ENCODE results near the gene PTPRN2.

PTPRN2 gene

DNA sequence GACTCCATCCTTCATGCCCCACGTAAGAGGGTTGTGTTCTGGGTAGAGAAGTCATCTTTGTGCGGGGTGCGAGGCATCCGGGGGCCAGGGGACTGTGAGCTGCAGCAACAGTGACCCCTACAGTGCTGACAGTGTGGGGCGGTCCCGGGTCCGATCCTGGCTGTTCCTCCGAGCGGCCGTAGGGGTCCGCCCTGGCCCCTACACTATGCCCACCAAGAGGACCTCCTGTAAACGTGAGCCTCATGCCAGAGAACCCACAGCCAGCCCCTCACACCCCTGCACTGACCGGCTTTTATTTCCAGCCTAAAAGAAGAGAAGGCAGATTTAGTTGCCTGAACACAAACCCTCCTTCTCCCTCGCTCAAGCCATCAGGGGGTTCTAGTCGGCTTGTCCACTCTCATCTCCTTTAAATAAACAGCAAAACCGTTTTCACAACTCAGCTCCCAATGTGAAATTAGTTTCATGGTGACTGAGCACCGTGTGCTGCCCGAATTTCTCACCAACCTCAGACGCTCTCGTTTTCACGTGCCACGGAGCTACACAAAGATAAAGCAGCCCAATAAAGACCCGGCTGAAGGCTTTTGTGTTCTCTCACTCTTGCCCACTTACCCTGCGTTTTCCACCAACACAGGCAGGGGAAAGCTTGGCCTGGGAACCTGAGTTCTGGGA is 588.6 kb downstream of the PTPRN2 start:
- no peak for DNase-seq (ENCODE audit: low read depth in 2 of 2)

GRCh38 chr7:157997471-157997870 is 590.2 kb downstream of the PTPRN2 start:
- no peak for DNase-seq (ENCODE audit: low read depth in 2 of 2)

DNA sequence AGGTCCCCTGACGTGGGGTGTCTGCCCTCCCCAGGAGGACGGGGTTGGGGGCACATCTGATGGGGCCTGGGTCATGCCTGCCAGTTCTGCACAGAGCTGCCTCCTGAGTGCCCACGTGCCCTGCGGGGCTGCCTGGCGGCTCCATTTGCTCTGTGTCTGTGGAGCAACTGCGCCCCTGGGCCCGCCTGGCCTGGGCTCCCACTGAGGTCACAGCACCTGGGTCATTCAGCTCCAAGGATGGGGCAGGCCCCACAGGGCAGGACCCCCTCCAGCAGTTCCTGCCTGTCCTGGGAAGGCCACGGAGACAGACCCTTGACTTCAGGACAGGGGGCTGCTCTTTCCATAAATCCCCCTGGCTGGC is 590.6 kb downstream of the PTPRN2 start:
- no peak for DNase-seq (ENCODE audit: low read depth in 2 of 2)

DNA sequence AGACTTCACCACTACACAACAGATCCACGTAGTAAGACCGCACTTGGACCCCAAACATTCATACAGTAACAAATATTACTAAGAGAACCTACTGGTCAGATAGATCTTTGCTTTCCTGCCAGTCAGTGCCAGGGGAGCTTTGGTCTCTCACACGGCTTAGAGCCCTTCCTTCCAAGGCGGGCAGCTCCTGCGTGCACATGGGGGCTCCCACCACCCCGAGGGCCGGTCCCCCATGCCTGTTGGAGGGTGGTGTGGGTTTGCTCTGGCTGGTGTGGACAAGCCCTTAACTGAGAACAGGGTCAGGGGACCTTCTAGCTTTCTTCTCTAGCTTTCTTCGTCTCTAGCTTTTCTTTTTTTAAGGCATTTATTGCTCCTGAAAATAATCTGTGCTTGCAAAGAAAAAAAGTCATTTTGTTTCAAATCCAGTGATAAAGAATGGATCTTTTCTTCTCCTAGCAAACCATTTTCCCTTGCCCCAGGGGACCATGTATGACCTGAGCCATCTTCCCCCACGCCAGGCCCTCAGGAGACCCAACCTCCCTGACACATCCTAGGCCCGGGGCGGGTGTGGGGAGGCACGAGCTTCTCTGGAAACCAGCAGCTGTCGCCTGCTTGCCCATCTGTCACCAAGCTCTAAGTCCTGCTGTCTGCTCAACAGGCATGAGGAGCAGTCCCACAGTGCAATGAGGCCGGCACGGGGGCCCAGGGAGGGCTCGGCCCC is 591.1 kb downstream of the PTPRN2 start:
- DNase-seq (ENCODE audit: low read depth in 2 of 2): no peak

GRCh38 chr7:157995815-157996214 is 591.8 kb downstream of the PTPRN2 start:
- DNase-seq (ENCODE audit: low read depth in 2 of 2): no peak

GRCh38 chr7:157994319-157994718 is 593.3 kb downstream of the PTPRN2 start:
- DNase-seq (ENCODE audit: low read depth in 2 of 2): no peak

DNA sequence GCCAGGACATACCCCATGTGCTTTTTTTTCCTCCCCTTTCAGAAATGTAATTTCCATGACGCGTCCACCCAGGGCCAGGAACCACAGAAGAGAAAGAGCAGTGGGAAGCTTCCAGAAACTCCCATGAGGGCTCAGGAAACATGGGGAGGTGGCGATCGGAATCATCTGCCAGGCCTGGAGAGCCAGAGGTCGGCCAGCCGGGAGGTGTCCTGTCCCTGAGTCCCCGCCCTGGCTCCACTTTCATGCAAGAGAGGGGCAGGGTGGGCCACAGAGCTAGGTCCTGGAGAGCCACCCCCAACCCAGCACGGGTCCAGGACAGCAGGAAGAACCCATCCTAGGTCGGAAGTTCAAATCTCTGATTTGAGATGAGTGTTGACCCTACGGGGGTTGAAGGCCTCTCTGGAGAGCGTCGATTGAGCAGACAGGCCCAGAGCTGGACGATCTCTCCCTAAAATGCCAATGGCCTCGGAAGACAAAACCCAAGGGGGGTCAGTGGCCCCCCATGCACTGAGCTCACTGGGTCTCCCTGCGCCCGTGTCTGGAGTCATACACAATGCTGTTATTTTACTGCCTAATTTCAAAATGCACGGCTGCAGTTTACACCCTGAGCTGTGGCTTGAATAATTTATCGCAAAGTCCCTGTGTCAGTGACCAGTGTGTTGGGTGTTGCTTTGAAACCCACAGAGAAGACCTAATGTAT is 594.1 kb downstream of the PTPRN2 start:
- DNase-seq (ENCODE audit: low read depth in 2 of 2): no peak

DNA sequence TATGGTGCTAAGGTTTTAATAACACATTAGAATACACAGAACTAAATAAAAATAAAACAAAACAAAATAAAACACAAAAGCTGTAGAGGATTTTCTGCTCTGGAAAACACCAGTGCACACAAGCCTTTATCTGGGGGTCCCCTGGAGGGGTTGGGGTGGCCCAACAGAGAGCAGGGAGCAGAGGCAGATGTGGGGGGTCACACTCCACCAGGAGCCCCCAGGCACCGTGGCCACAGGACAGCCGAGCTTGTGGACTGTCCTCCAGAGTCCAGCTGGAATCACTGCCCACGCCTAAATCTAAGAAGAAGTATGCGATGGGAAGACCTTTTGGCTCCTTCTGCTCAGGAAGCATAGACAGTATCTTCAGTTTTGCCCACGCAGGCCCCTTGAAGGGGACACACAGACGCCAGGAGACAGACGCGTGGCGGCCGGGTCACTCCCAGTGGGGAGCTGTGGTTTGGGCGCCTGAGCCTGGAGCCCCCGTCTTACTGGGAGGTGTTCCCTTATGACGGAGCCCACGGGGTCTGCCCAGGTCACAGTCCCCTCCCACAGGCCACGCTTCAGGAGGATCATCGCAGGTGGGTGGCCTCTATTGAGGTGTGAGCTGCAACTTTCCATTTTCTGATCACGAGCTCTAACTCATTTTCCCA is 595.0 kb downstream of the PTPRN2 start:
- DNase-seq (ENCODE audit: low read depth in 2 of 2): no peak

GRCh38 chr7:157991761-157992160 is 595.9 kb downstream of the PTPRN2 start:
- DNase-seq (ENCODE audit: low read depth in 2 of 2): no peak

DNA sequence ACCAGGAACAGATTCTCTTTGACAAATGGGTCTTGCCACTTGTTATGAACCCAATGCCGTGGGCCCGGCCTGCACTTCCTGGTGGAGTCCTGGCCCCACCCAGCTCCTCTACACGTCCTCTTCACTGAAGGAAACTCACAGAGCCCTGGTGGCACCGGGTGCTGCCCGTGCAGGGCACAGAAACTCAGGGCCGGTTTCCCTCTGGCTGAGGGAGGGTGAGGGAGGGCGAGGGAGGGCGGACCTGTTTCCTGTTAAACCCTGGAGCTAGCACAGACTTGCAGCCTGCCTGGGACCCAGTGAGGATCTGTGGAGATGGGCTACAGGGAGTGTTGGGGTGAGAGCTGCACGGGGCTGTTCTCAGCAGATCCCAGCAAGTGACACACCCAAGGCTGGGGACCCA is 596.3 kb downstream of the PTPRN2 start:
- no peak for DNase-seq (ENCODE audit: low read depth in 2 of 2)

DNA sequence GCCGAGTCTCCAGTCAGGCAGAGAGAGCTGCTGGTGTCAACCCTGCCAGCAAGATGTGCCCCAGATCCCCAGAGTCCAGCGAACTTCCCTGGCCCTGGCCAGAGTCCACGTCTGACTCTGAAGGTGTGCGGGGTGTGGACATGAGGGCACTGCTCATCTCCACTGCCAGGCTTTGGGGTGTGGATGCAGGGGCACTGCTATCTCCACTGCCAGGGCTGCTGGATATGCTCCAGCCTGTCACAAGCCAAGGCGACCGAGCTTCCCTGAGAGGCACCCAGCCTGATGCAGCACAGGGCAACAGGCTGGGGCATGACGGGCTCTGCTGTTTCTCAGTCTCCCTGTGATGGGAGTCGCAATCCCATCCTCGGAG is 596.8 kb downstream of the PTPRN2 start:
- no peak for DNase-seq (ENCODE audit: low read depth in 2 of 2)

- DNase-seq (ENCODE audit: low read depth in 2 of 2): no peak
These were observed 597.3 kb downstream of the PTPRN2 start for GRCh38 chr7:157990226-157990880.

DNA sequence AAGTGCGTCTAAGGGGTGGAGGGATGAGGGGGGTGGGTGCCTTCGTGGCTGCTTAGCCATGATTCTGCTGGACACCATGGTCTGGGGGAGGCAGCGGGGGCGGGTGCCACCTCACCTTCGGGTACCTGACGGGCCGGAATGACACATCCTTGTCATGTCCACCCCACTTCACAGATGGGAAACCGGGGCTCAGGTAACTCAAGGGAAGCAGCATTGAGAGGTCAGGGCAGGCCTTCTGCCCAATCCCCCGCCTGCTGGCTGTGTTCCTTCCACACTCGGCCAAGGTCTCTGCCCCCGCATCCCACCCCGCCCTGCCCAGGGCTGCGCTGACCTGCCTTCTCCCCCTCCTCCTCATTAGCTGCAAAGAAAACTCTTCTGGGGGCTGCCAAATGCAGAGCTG is 598.0 kb downstream of the PTPRN2 start:
- DNase-seq (ENCODE audit: low read depth in 2 of 2): no peak

DNA sequence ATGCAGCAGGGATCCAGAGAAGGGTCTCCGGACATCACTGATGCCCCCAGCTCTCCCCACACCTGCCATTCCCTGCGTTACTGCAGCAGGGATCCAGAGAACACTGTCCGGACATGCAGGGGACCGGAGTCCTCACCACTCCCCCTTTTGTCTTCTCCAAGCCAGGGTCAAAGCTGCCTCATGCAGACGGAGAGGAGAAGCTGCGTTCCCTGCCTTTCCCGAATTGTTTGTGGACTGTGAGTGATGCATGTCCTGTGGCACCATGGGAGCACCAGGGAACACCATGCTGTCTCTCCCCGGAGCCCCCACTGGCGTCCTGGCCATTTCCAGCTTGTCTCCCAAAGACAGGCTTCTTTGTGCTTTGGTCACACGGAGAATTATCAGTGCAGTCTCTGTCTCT is 599.7 kb downstream of the PTPRN2 start:
- DNase-seq (ENCODE audit: low read depth in 2 of 2): no peak

- no peak for DNase-seq (ENCODE audit: low read depth in 2 of 2)
These were observed 601.6 kb downstream of the PTPRN2 start for GRCh38 chr7:157986051-157986450.

- no peak for DNase-seq (ENCODE audit: low read depth in 2 of 2)
These were observed 602.0 kb downstream of the PTPRN2 start for GRCh38 chr7:157985636-157986035.

- no peak for DNase-seq (ENCODE audit: low read depth in 2 of 2)
These were observed 603.0 kb downstream of the PTPRN2 start for GRCh38 chr7:157984423-157985163.

GRCh38 chr7:157983502-157984422 is 603.9 kb downstream of the PTPRN2 start:
- no peak for DNase-seq (ENCODE audit: low read depth in 2 of 2)

DNA sequence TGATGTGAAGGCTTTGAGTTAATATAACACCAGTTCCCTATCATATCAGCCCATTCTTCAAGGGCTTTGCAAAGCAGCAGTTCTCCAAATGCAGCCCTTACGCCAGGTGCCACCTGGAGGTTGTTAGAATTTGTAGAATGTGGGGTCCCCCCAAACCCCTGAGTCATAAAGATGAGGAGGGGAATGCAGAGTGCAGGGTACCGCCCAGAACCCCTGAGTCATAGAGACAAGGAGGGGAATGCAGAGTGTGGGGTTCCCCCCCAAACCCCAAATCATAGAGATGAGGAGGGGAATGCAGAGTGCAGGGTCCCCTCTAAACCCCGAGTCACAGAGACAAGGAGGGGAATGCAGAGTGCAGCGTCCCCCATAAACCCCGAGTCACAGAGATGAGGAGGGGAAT is 605.8 kb downstream of the PTPRN2 start:
- no peak for DNase-seq (ENCODE audit: low read depth in 2 of 2)

DNA sequence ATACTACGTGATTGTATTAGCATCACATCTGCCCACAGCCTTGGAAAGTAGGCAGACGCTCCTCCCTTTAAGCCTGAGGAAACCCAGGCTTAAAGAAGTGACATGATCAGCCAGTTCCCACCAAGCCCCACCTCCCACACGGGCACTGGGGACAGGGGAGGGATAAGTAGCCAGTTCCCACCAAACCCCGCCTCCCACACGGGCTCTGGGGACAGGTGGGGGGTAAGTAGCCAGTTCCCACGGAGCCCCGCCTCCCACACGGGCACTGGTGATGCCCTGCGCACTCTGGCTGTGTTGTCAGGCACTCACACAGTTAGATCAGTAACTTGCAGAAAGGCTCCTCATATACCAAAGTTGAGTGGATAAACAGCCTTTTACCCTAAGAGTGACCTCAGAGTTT is 606.8 kb downstream of the PTPRN2 start:
- no peak for DNase-seq (ENCODE audit: low read depth in 2 of 2)

Data from stimulated activated CD8-positive, alpha-beta memory T cell treated with anti-CD3 and anti-CD28 coated beads, Interleukin-7, amount 100 ng/mL, for 1 hour (primary cell).